Stimulated activated naive CD4-positive, alpha-beta T cell (primary cell): ENCODE measurements around the gene CCDC117.
"Not testable (repeated sequence)": the region's sequence is repeated elsewhere in the genome, so short reads cannot be mapped to it uniquely, and the experiment has no call there.

Source experiments
- DNase-seq, 6 experiments: peaks; one replicate each; lab custom pipeline; 2025; lab: John Stamatoyannopoulos, UW

The CCDC117 gene, protein sequence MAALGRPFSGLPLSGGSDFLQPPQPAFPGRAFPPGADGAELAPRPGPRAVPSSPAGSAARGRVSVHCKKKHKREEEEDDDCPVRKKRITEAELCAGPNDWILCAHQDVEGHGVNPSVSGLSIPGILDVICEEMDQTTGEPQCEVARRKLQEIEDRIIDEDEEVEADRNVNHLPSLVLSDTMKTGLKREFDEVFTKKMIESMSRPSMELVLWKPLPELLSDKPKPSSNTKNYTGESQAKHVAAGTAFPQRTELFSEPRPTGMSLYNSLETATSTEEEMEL

GRCh38 chr22:28772633-28773460, at the start of gene CCDC117:
TSS of gene CCDC117 (plus strand) at chr22:28772695. CDS start at chr22:28772850, 155 bp downstream.
- DNase-seq, result peak; percentile 81 to 92 (median 88)

DNA sequence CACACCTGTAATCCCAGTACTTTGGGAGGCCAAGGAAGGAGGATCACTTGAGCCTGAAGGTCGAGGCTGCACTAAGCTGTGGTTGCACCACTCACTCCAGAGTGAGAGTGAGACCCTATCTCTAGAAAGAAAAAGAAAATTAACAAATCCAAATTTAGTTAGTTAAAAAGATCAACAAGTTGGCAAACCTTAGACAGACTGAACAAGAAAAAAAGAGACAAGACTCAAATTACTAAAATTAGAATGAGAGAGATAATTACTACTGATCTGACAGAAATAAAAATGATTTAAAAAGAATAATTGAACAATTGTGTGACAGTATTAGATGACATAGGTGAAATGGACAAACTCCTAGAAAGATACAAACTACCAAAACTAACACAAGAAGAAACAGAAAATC, 44.5 kb upstream of the CCDC117 start:
- no peak for DNase-seq

- DNase-seq, result no peak
Observed at GRCh38 chr22:28728621-28729313, 43.7 kb upstream of the CCDC117 start.

GRCh38 chr22:28730179-28730578, 42.3 kb upstream of the CCDC117 start:
- no peak for DNase-seq

DNA sequence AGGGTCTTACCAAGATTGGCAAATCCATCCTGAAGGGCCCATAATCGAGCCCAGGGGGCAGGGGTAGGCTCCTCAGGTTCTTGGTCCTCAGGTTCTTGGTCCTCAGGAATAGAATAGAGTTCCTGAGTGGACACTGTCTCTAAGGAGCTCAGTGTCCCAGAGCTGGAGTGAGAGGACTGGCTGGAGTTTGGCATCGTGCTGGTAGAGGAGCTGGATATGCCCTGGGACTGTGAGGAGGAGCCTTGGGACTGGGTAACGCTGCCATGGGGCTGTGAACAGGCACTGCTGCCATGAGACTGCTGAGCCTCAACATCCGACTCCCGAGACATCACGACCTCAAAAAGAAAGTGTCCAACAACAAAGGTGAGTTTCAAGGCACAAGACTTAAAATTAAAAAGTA, 38.1 kb upstream of the CCDC117 start:
- DNase-seq, result no peak

DNA sequence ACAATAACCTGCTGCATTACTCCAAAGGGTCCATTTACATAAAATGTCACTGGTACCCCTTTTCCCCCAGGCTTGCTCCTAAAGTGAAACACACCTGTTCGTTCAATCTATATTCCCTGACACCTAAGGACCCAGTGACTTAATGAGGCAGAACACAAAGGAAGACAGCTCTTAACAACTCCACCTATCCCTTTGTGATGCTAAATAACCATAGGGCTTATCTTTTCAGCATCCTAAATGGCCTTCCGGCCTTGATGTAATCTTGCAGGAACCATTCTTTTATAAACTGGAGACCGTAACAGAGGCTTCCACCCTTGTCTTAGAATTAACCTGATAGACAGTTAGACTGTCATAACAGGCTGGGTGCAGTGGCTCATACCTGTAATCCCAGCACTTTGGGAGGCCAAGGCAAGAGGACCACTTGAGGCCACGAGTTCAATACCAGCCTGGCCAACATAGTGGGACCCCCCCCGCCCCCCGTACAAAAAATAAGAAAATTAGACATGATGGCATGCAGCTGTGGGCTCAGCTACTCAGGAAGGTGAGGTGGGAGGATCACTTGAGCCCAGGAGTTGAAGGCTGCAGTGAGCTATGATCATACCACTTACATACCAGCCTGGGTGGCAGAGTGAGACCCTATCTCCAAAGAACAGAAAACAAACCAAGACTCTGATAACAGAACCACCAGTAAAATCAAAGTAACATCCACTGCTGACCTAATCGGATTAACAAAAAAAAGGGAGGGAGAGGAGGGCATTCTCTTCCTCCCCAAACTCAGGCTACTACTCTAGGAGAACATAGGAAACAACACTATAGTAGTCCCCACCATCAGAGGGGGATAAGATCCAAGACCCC, 36.0 kb upstream of the CCDC117 start:
- no peak for DNase-seq

DNA sequence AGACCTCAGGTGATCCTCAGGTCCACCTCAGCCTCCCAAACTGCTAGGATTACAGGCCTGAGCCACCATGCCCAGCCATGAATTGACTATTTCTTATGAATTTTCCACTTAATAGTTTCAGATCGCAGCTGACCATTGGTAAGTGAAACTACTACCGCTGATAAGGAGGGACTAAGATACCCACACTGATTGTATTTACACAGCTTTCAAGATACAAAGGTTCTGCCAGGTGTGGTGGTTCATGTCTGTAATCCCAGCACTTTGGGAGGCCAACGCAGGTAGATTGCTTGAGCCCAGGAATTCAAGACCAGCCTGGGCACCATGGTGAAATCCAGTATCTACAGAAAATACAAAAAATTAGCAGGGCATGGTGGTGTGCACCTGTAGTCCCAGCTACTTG, 34.8 kb upstream of the CCDC117 start:
- no peak for DNase-seq

- not testable (repeated sequence) for DNase-seq
Observed at GRCh38 chr22:28738876-28739275, 33.6 kb upstream of the CCDC117 start.

GRCh38 chr22:28741200-28741784, 31.2 kb upstream of the CCDC117 start:
- DNase-seq, result no peak

GRCh38 chr22:28741785-28742561, 30.5 kb upstream of the CCDC117 start, which contains the start of the genes CHEK2 and HSCB:
TSS of gene CHEK2 (minus strand) at chr22:28741820. CDS start at chr22:28734721, 7,099 bp downstream.
TSS of gene HSCB (plus strand) at chr22:28742039. CDS start at chr22:28742096, 57 bp downstream.
- DNase-seq, result peak; percentile 90 to 97 (median 95)

DNA sequence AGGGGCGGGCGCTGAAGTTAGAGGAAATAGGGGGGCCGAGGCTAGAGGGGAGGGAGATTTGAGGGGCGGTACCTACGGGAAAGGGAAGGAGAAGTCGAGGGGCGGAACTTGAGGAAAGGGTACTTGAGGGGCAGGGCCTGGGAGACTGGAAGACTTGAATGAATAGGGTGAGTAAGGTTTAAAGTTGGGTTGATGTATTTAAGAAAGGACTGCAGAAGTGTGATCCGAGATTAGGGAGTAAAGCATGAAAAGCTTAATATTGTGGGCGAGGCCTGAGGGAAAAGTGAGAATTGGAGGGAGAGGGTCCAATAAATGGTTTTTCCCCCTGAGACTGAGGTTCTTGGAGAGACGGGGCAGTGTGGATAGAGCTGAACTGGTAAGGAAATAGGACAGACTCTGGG, 29.9 kb upstream of the CCDC117 start:
- DNase-seq, result no peak

GRCh38 chr22:28743852-28744251, 28.6 kb upstream of the CCDC117 start:
- DNase-seq, result no peak

- no peak for DNase-seq
Observed at GRCh38 chr22:28750471-28750881, 22.0 kb upstream of the CCDC117 start.

GRCh38 chr22:28754512-28754911, 18.0 kb upstream of the CCDC117 start:
- DNase-seq, result not testable (repeated sequence)

- DNase-seq, result no peak
Observed at GRCh38 chr22:28759861-28760560, 12.5 kb upstream of the CCDC117 start.

DNA sequence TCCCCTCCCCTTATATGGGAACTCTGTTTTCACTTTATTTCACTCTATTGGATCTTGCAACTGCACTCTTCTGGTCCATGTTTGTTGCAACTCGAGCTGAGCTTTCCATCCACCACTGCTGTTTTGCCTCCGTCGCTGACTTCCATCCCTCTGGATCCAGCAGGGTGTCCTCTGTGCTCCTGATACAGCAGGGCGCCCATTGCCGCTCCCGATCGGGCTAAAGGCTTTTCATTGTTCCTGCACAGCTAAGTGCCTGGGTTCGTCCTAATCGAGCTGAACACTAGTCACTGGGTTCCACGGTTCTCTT, 11.1 kb upstream of the CCDC117 start:
- DNase-seq, result no peak

GRCh38 chr22:28762000-28762399, 10.5 kb upstream of the CCDC117 start:
- DNase-seq, result not testable (repeated sequence)

- no peak for DNase-seq
Observed at GRCh38 chr22:28766628-28767027, 5.9 kb upstream of the CCDC117 start.

DNA sequence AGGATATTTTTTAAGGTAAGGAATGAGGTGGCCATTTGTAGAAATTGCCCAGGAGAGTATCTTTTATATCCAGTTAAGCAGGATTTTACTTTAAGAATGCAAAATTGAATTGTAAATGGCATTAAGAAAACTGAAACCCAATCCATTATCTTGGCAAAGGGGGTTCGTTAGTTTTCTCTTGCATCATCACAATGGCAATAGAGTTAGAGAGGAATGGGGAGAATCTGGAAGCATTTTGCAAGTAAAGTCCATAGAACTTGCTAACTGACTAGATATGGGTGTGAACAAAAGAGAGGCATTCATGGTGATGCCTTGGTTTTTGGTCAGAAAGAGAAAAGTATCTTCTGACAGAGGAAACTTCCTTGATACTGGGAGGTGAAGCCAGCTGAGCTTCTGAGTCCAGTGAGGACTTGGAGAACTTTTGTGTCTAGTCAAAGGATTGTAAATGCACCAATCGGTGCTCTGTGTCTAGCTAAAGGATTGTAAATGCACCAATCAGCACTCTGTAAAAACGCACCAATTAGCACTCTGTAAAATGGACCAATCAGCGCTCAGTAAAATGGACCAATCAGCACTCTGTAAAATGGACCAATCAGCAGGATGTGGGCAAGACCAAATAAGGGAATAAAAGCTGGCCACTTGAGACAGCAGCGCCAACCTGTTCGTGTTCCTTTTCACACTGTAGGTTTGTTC, 3.6 kb upstream of the CCDC117 start:
- no peak for DNase-seq
